Measurements from ENCODE around the gene CCNL1.

CCNL1 gene

DNA sequence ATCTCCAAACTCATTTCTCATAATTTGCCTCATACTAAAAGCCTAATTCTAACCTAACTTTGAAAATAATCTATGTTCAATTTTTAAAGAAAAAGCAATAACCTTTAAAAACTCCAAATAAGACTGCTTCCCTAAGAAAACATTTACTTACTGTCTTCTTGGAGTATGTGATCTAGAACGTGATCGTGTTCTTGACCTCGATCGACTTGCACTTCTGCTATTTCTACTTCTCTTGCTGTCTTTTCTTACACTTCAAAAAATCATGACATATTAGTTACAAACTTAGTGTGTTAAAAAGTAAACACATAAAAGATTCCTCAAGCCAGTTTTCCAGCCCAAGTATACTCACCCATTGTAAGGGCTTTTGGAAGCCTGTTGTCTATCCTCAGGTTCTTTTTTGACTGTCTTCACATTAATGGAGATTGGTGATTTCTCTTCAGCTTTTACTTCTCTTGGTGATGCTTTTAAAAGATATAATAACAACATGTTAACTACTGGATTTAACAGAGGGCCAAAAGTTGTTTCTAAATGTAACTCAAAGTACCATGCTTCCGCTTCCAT is 10.7 kb downstream of the CCNL1 start:
- no peak overlapping the region for H3K27ac ChIP-seq
- TF ChIP-seq, protein P1, sequence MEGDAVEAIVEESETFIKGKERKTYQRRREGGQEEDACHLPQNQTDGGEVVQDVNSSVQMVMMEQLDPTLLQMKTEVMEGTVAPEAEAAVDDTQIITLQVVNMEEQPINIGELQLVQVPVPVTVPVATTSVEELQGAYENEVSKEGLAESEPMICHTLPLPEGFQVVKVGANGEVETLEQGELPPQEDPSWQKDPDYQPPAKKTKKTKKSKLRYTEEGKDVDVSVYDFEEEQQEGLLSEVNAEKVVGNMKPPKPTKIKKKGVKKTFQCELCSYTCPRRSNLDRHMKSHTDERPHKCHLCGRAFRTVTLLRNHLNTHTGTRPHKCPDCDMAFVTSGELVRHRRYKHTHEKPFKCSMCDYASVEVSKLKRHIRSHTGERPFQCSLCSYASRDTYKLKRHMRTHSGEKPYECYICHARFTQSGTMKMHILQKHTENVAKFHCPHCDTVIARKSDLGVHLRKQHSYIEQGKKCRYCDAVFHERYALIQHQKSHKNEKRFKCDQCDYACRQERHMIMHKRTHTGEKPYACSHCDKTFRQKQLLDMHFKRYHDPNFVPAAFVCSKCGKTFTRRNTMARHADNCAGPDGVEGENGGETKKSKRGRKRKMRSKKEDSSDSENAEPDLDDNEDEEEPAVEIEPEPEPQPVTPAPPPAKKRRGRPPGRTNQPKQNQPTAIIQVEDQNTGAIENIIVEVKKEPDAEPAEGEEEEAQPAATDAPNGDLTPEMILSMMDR (conservative IDR thresholded peaks at IDR 0.05) = no peak
- TF ChIP-seq ZFX (IDR thresholded peaks at IDR 0.05) = no peak

DNA sequence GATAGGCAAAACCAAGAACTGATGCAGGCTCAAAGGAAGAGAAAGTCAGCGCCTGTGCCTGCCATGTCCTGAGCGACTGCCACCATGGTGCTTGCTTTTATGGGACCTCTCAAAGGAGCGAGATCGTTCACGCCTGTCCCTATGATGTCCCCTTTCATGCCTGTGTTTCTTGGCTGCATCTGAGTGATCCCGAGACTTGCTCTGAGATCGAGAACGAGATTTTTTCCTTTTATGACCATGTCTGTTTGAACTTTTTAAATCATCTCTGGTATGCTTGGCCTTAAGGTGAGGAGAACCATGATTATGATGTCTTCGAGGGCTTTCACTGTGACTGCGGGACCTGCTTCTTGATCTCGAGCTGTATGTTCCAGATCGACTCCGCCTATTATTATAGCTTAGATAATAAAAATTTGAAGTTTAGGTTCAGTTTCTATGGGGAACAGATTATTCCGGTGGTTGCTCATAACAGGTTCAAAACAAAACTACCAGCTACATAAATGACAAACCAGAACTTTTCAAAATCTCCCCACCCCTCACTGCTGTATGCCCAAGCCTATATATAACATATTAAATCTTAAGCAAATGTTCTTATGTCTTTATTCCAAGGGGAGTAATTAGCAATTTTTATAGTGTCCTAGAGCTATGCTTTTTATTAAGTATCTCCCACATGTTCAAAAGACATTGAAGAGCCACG is 11.6 kb downstream of the CCNL1 start:
- H3K27ac ChIP-seq = no peak overlapping the region
- no peak for TF ChIP-seq ZFX (IDR thresholded peaks at IDR 0.05)
- TF ChIP-seq, protein P1 (conservative IDR thresholded peaks at IDR 0.05) = no peak

DNA sequence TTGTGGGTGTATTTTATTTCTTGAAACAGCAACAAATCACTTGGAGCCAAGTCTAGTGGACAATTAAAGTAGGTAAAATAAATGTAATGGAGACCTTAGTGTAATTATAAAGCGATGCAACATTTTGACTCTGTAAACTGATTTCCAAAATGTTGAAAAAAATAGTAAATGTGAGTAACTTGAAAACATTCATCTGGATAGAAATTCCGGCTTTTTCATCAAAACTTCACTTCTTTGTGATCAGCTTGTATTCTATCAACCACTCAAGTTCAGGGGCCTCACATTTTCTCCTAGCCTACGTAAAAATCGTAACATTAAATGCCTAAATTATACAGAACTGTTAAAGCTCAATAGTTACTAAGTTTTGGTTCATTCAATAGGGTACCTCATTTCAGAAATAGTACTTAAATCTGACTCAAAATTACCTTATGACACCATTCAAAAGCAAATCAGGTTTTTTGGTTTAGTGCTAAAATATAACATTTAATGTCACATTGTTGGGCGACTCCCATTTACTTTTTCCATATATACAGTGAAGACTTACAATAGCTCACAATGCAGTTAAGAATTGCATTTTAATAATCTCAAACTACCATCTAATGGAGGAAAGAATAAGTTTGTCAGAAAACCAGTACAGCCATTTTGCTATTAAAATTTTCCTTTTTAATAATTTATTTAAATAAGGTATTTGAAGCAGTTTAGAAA is 12.7 kb downstream of the CCNL1 start:
- TF ChIP-seq ZFX (IDR thresholded peaks at IDR 0.05) = no peak
- TF ChIP-seq, protein P1 (conservative IDR thresholded peaks at IDR 0.05) = no peak
- no peak overlapping the region for H3K27ac ChIP-seq

DNA sequence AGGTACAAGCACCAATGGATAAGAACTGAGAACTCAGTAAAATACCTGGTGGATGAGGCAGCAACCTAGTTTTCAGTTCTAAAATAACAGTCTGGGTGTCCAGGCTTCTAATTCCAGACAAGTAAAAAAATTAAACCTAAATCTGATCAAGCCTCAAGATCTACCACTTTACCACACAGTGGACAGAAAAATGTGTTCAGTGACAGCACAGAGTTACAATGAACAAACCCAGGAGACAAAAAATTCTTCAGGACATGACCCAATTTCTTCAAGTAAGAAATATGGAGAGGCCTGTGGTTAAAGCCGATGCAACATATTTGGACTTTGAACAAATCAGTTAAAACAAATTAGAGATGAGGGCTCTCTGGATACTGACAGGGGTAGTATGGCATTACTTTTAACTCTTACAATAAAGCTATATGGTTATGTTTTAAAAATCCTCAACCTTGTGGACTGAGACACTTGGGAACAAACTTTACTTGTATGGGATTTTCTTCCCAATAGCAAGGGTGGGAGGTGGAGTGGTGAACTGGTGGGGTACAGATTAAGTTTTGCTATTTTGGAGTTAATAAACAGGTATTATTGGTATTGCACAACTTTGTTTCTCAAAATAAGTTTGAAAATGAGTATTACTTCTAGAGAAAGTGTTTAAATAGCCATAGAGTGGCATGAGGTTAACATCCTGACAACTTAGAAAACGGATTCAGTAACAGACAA is 14.2 kb downstream of the CCNL1 start:
- H3K27ac ChIP-seq = no peak overlapping the region
- TF ChIP-seq ZFX (IDR thresholded peaks at IDR 0.05) = no peak
- TF ChIP-seq, protein P1 (conservative IDR thresholded peaks at IDR 0.05) = no peak

DNA sequence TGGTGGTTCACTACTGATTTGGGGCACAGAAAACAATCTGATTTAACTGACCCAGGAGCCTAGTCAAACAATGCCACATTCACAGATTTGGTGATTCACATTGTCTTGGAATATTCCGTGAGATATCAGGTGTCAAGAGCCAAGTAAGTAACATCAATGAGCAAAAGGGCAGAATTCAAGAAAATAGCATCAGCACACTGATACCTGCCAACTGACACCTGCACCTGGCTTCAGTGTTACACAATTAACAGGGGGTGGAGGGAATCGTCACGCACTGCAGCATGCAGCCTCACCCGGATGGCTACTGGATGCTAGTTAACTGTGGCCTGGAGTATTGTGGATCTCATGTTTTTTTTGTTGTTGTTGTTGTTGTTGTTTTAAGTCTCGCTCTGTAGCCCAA is 17.6 kb downstream of the CCNL1 start:
- H3K27ac ChIP-seq = no peak overlapping the region
- TF ChIP-seq, protein P1 (conservative IDR thresholded peaks at IDR 0.05) = no peak
- no peak for TF ChIP-seq ZFX (IDR thresholded peaks at IDR 0.05)

DNA sequence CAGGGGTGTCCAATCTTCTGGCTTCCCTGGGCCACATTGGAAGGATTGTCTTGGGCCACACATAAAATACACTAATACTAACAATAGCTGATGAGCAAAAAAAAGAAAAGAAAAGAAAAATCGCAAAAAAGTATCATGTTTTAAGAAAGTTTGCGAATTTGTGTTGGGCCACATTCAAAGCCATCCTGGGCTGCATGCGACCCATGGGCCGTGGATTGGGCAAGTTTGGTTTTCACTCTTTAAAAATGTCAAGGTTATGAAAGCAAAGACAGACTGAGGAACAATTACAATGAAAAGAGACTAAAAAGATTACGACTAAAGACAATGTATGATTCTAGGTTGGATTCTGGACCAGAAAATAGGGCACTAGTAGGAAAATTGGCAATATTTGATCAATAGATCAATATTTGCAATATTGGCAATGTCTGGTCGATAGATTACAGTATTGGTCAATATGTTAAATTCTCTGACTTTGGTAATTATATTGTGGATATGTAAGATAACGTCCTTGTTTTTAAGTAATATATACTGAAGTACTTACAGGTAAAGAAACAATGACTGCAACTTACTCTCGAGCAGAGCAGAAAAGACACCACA is 19.9 kb downstream of the CCNL1 start:
- TF ChIP-seq, protein P1 (conservative IDR thresholded peaks at IDR 0.05) = no peak
- no peak for TF ChIP-seq ZFX (IDR thresholded peaks at IDR 0.05)
- H3K27ac ChIP-seq = no peak overlapping the region
